HAP-1 (cell line): ENCODE measurements around the gene DSG4.

ENCODE experiments used
- DNase-seq, 2 experiments: peaks; one replicate each; pipeline ENCODE4 v3.0.0-alpha.2; 2016 to 2020; ENCODE audit warnings: low spot score in 2 of 2
- H3K27me3 ChIP-seq: fragments of 250-450 bp; sonication (Bioruptor Pico); 2 replicates; pipeline ENCODE4 v1.5.1; 2020; ENCODE audit warnings: low read depth, mild to moderate bottlenecking, moderate library complexity
- H3K36me3 ChIP-seq: fragments of 250-450 bp; sonication (Bioruptor Pico); replicated peaks from 2 replicates; pipeline ENCODE4 v1.5.1; 2020; ENCODE audit warnings: mild to moderate bottlenecking
- H3K4me1 ChIP-seq: fragments of 250-450 bp; sonication (Bioruptor Pico); 2 replicates; pipeline ENCODE4 v1.5.1; 2020; ENCODE audit warnings: mild to moderate bottlenecking
- H3K4me3 ChIP-seq: fragments of 250-450 bp; sonication (Bioruptor Pico); 2 replicates; pipeline ENCODE4 v1.5.1; 2020; ENCODE audit warnings: mild to moderate bottlenecking, moderate library complexity
- H3K9me3 ChIP-seq: fragments of 250-450 bp; sonication (Bioruptor Pico); 2 replicates; pipeline ENCODE4 v1.5.1; 2020; ENCODE audit warnings: mild to moderate bottlenecking, moderate library complexity
- in situ Hi-C: fragments of 300-500 bp; cut with MboI; formaldehyde crosslinking; loops from 3 replicates; pipeline ENCODE4 v1.14.3; 2020; ENCODE audit warnings: low sequenced_read_pairs, inconsistent platforms, mixed read lengths

The DSG4 gene

DNA sequence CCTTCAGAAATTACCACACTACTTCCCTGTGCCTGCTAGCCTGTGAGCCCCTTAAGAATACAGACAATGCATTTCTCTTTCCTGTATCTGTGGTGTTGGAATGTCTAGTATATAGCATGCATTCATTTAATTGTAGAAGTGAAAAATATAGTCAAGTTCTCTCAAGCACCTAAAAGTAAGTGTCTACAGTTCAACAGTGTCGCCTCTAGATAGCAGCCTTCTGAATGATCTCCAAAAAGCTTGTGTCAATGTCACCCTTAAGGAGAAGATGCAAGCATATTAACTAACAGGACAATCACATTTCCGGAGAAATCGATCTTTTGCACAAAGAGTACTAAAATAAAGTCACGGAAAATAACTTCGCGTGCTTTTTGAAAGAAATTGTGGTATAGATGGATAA, 43.5 kb downstream of the DSG4 start:
- DNase-seq, result no peak
- no peaks in the 10 kb centered on the region for H3K27me3 ChIP-seq
- in situ Hi-C loops, result no loop called here
- no peaks in the 10 kb centered on the region for H3K4me1 ChIP-seq
- H3K36me3 ChIP-seq, result no peaks in the 10 kb centered on the region
- no peaks in the 10 kb centered on the region for H3K9me3 ChIP-seq
- H3K4me3 ChIP-seq, result no peak overlapping the region

DNA sequence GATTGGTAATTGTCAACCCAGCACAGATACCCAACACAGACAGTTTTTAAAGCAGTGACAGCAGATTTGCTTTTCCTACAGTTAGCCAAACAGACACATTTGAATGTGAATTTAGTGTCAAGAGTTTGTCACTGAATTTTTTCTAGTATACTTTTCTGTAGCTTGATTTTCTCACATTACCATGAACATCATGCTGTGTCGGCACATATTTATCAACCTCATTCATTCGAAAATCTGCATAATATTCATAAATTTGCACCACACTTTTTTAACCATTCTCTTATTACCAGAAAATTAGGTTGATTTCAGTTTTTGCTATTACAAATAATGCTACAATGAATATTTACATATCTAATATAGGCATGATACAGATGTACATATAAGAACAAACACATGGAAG, 43.9 kb downstream of the DSG4 start:
- Histone ChIP-seq H3K9me3 (no peaks in the 10 kb centered on the region), H3K4me1 (no peaks in the 10 kb centered on the region), H3K36me3 (no peaks in the 10 kb centered on the region), H3K4me3 (no peak overlapping the region), H3K27me3 (no peaks in the 10 kb centered on the region)
- no peak for DNase-seq
- in situ Hi-C loops, result no loop called here

GRCh38 chr18:31424383-31424988, 47.9 kb downstream of the DSG4 start:
- DNase-seq, result peak; percentile 31 to 68
- Histone ChIP-seq H3K36me3 (no peaks in the 10 kb centered on the region), H3K4me3 (no peak overlapping the region), H3K9me3 (no peaks in the 10 kb centered on the region), H3K27me3 (no peaks in the 10 kb centered on the region), H3K4me1 (no peaks in the 10 kb centered on the region)
- in situ Hi-C loops, result no loop called here

GRCh38 chr18:31426021-31426420, 49.4 kb downstream of the DSG4 start:
- no peaks in the 10 kb centered on the region for H3K4me1 ChIP-seq
- no peaks in the 10 kb centered on the region for H3K27me3 ChIP-seq
- in situ Hi-C loops, result no loop called here
- H3K9me3 ChIP-seq, result no peaks in the 10 kb centered on the region
- H3K36me3 ChIP-seq, result no peaks in the 10 kb centered on the region
- H3K4me3 ChIP-seq, result no peak overlapping the region
- no peak for DNase-seq

DNA sequence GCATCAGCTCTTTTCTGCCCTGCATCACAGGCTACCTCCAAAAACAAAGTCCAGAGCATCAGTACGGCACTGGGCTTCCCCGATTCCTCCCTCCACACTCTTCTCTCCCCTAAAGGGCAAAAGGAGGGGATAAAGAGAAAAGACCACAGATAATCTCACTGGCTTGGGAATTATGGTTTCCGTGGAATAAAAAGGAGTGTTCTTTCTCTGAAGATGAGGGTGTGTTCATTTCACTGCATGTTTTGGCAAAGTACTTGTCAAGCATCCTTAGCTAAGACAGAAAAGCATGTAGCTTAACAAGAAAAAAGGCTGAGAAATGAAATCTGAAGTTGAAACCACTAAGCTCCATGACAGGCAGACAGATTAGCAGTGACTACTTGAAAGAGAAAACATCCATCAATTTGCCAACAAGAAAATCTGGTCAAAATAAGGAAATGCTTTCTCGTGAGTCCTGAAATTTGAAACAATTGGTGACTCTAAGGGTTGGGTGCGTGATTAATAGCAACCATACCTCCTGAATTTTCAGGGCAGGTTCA, 50.4 kb downstream of the DSG4 start:
- H3K27me3 ChIP-seq, result no peaks in the 10 kb centered on the region
- no peaks in the 10 kb centered on the region for H3K36me3 ChIP-seq
- H3K4me1 ChIP-seq, result no peaks in the 10 kb centered on the region
- DNase-seq, result no peak
- H3K4me3 ChIP-seq, result no peak overlapping the region
- in situ Hi-C loops, result no loop called here
- no peaks in the 10 kb centered on the region for H3K9me3 ChIP-seq

DNA sequence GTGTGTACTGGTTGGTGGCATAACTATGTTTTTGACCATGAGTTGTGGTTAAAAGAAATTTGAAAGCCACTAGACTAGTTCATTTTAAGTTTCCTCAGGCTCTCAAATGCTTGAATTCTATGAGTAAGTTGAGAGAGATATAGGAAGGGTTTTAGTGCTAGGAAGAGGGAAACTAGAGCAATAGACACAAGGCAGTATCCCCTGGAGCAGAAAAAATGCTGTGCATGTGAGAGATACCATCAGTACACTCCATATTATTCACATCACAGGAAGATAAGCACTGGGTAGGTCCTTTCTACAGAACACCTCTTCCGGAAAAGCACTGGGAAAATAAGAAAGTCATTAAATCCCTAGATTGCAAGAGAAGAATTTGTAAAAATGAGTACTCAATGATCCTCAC, 51.6 kb downstream of the DSG4 start:
- no peaks in the 10 kb centered on the region for H3K36me3 ChIP-seq
- no peaks in the 10 kb centered on the region for H3K9me3 ChIP-seq
- DNase-seq, result no peak
- H3K4me1 ChIP-seq, result no peaks in the 10 kb centered on the region
- in situ Hi-C loops, result no loop called here
- H3K4me3 ChIP-seq, result no peak overlapping the region
- H3K27me3 ChIP-seq, result no peaks in the 10 kb centered on the region

GRCh38 chr18:31429623-31430022, 53.0 kb downstream of the DSG4 start:
- Histone ChIP-seq H3K27me3 (no peaks in the 10 kb centered on the region), H3K4me1 (no peaks in the 10 kb centered on the region), H3K9me3 (no peaks in the 10 kb centered on the region), H3K36me3 (no peaks in the 10 kb centered on the region), H3K4me3 (no peak overlapping the region)
- no peak for DNase-seq
- in situ Hi-C loops, result no loop called here

- Histone ChIP-seq H3K9me3 (no peaks in the 10 kb centered on the region), H3K4me3 (no peak overlapping the region), H3K27me3 (no peaks in the 10 kb centered on the region), H3K4me1 (no peaks in the 10 kb centered on the region), H3K36me3 (no peaks in the 10 kb centered on the region)
- DNase-seq, result no peak
- in situ Hi-C loops, result no loop called here
Measured at GRCh38 chr18:31430072-31430471, 53.5 kb downstream of the DSG4 start.

- in situ Hi-C loops, result no loop called here
- no peaks in the 10 kb centered on the region for H3K27me3 ChIP-seq
- no peak overlapping the region for H3K4me3 ChIP-seq
- H3K9me3 ChIP-seq, result no peaks in the 10 kb centered on the region
- DNase-seq, result no peak
- H3K4me1 ChIP-seq, result no peaks in the 10 kb centered on the region
- H3K36me3 ChIP-seq, result no peaks in the 10 kb centered on the region
Measured at GRCh38 chr18:31430554-31430953, 54.0 kb downstream of the DSG4 start.

DNA sequence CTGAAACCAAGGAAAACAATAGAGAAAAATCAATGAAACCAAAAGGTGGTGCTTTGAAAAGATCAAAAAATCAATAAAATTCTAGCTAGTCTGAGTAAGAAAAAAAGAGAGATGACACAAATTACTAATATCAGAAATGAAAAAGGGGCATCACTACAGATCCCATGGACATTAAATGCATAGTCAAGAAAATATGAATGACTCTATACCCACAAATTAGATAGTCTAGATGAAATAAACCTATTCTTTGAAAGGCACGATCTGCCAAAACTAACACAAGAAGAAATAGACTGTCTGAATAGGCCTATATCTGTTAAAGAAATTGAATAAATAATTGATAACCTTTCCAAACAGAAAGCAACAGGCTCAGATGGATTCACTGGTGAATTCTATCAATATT, 55.7 kb downstream of the DSG4 start:
- in situ Hi-C loops, result no loop called here
- Histone ChIP-seq H3K4me3 (no peak overlapping the region), H3K9me3 (no peaks in the 10 kb centered on the region), H3K4me1 (no peaks in the 10 kb centered on the region), H3K36me3 (no peaks in the 10 kb centered on the region), H3K27me3 (no peaks in the 10 kb centered on the region)
- DNase-seq, result no peak

DNA sequence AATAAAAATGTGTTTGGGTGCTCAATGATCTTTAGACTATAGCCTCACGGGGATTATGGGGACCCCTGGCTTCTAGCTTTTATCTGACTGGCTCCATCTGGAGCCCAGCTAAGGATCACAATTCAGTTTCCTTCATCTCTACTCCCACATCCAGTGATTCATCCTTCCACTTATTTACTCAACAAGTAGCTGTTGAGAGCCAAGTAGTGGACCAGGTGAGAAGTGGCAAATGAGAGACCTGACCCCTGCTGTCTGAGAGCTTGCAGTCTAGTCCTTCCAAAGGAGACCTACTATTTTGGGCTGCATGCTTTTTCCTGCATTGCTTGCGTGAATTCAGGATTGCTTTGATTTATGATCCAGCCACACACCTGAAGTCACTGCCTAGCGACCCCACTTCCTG, 60.2 kb downstream of the DSG4 start:
- Histone ChIP-seq H3K9me3 (no peaks in the 10 kb centered on the region), H3K4me1 (no peaks in the 10 kb centered on the region), H3K27me3 (no peaks in the 10 kb centered on the region; the same call in 1 of the 2 replicates), H3K4me3 (no peak overlapping the region), H3K36me3 (no peaks in the 10 kb centered on the region)
- in situ Hi-C loops, result no loop called here
- no peak for DNase-seq

DNA sequence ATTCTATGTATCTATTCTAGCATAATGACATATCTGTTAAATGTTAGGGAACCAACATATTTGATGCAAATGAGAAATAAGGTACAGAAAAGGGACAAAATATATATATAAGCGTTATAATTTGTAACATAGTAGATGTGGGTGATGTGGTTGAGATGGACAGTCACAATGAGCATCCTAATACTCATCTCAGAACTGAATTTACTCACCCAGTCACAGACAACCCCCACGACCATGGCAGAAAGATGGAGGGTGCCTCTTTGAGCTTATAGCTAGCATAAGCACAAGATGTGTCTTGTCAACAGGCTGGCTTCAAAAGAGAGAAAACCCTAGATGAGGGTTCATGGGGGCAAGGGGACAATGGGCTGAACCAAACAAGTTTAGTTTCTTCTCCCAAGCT, 61.8 kb downstream of the DSG4 start:
- in situ Hi-C loops, result no loop called here
- H3K9me3 ChIP-seq, result no peaks in the 10 kb centered on the region
- no peaks in the 10 kb centered on the region for H3K4me1 ChIP-seq
- H3K36me3 ChIP-seq, result no peaks in the 10 kb centered on the region
- no peak for DNase-seq
- H3K27me3 ChIP-seq, result no peaks in the 10 kb centered on the region; the same call in 1 of the 2 replicates
- H3K4me3 ChIP-seq, result no peak overlapping the region

- Histone ChIP-seq H3K36me3 (no peaks in the 10 kb centered on the region), H3K9me3 (no peaks in the 10 kb centered on the region), H3K4me1 (no peaks in the 10 kb centered on the region), H3K27me3 (no peaks in the 10 kb centered on the region; the same call in 1 of the 2 replicates), H3K4me3 (no peak overlapping the region)
- DNase-seq, result no peak
- in situ Hi-C loops, result no loop called here
Measured at GRCh38 chr18:31439807-31440325, 63.3 kb downstream of the DSG4 start.

GRCh38 chr18:31440787-31441186, 64.2 kb downstream of the DSG4 start:
- DNase-seq, result no peak
- Histone ChIP-seq H3K4me1 (no peaks in the 10 kb centered on the region), H3K9me3 (no peaks in the 10 kb centered on the region), H3K4me3 (no peak overlapping the region), H3K27me3 (no peaks in the 10 kb centered on the region; the same call in 1 of the 2 replicates), H3K36me3 (no peaks in the 10 kb centered on the region)
- in situ Hi-C loops, result no loop called here

DNA sequence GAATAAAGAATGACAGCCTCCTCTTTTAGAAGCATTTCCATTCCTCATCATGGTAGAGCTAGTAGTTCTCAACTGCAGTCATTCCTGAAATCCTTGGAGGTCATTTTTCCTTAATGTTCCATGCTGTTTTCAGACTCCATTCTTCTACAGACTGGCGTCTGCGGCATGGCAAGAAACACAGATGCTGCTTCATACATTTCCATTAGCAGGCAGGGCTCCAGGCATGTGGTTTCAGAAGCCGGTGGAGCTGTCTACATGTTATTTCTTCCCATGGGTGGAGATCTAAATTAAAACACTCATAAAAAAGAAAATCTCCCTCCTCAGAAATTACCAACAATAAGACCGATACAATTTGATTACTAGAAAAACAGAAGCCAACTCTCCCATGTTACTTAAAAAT, 64.9 kb downstream of the DSG4 start:
- DNase-seq, result no peak
- Histone ChIP-seq H3K4me1 (no peaks in the 10 kb centered on the region), H3K27me3 (no peaks in the 10 kb centered on the region; the same call in 1 of the 2 replicates), H3K4me3 (no peak overlapping the region), H3K9me3 (no peaks in the 10 kb centered on the region), H3K36me3 (no peaks in the 10 kb centered on the region)
- in situ Hi-C loops, result no loop called here
